Panc1 (cell line): ENCODE results near the gene ZNF180. TPM values are rescaled to one million over a fixed set of nuclear protein-coding genes. Genes with fewer than 3 reads are reported as not detected.

Experiments
- ATAC-seq: fragments of 200-7000 bp; cut with Tn5 transposase; 2 replicates; pipeline ENCODE4 v1.9.1; 2020; ENCODE audit warnings: mild to moderate bottlenecking, moderate library complexity
- BruUV-seq: library from RNA; stranded (reverse); fragments of 400-500 nt; replicated peaks from 2 replicates; lab custom pipeline; 2021; lab: Mats Ljungman, UMichigan
- CTCF ChIA-PET: fragments of 300-600 bp; sonication (Branson Sonifier 250); formaldehyde crosslinking; loops from one replicate; lab custom pipeline; 2022; ENCODE audit warnings: antibody characterized with exemption; lab: Charles Lee
- POLR2A ChIA-PET: fragments of 300-600 bp; sonication (Branson Sonifier 250); formaldehyde crosslinking; loops from one replicate; lab custom pipeline; 2022; ENCODE audit warnings: antibody characterized with exemption; lab: Charles Lee
- DNase-seq: peaks from one replicate; pipeline ENCODE4 v3.0.0-alpha.2; 2010; ENCODE audit warnings: low read depth, low spot score
- H3K27ac ChIP-seq: 2 replicates; pipeline ENCODE4 v1.5.1; 2011; ENCODE audit warnings: mild to moderate bottlenecking, low read length, inconsistent platforms
- H3K27me3 ChIP-seq: fragments of 200-500 bp; sonication (Bioruptor generic); 2 replicates; pipeline ENCODE4 v1.6.0; 2014; ENCODE audit warnings: low read length, inconsistent platforms; ENCODE audit not compliant: control insufficient read depth, insufficient read depth
- H3K36me3 ChIP-seq: fragments of 200-500 bp; sonication (Bioruptor generic); 2 replicates; pipeline ENCODE4 v1.5.1; 2014; ENCODE audit warnings: inconsistent platforms, mild to moderate bottlenecking, low read length, moderate library complexity; ENCODE audit not compliant: control insufficient read depth, insufficient read depth
- H3K4me1 ChIP-seq: 2 replicates; pipeline ENCODE4 v1.5.1; 2011; ENCODE audit warnings: inconsistent platforms, mild to moderate bottlenecking, low read length, moderate library complexity; ENCODE audit not compliant: control insufficient read depth, insufficient read depth
- H3K4me3 ChIP-seq, 2 experiments: 2 replicates each; pipeline ENCODE4 v1.5.1; 2011 to 2012; ENCODE audit warnings: low read depth in 2 of 2, low read length in 2 of 2, mild to moderate bottlenecking in 2 of 2, inconsistent platforms in 1 of 2, moderate library complexity in 1 of 2
- H3K9me3 ChIP-seq: fragments of 200-500 bp; sonication (Bioruptor generic); 2 replicates; pipeline ENCODE4 v1.5.1; 2014; ENCODE audit warnings: low read depth, mild to moderate bottlenecking, inconsistent platforms, low read length, moderate library complexity; ENCODE audit not compliant: control insufficient read depth, insufficient read depth
- POLR2AphosphoS5 ChIP-seq: IDR thresholded peaks from 2 replicates; pipeline ENCODE4 v1.6.1; 2012; ENCODE audit warnings: mild to moderate bottlenecking, low read depth, low read length, moderate library complexity
- SIN3A ChIP-seq: IDR thresholded peaks from 2 replicates; pipeline ENCODE4 v1.6.1; 2012; ENCODE audit warnings: low read depth, mild to moderate bottlenecking, low read length, moderate library complexity, borderline replicate concordance; ENCODE audit not compliant: insufficient read depth
- TCF7L2 ChIP-seq: IDR thresholded peaks from 2 replicates; pipeline ENCODE4 v1.6.1; 2011; ENCODE audit warnings: mild to moderate bottlenecking, low read depth, low read length, inconsistent platforms
- in situ Hi-C: cut with HindIII; loops from 2 replicates; pipeline ENCODE4 v1.10.0; 2016; ENCODE audit warnings: low sequenced_read_pairs, low pct_unique_long_range_greater_than_20kb
- intact Hi-C: fragments of 100-400 bp; cut with micrococcal nuclease; formaldehyde crosslinking; loops from one replicate; pipeline ENCODE4 v1.10.0; 2022; ENCODE audit not compliant: unreplicated experiment
- total RNA-seq: library from RNA; stranded (reverse); gene quantifications from one replicate; pipeline ENCODE4 v1.2.1, GENCODE V29; 2021; ENCODE audit not compliant: unreplicated experiment
- TF ChIP-seq, protein P1 (sequence below), 2 experiments: IDR thresholded peaks; 2 replicates each; pipeline ENCODE4 v1.6.1; 2011 to 2012; ENCODE audit warnings: low read depth in 2 of 2, control low read depth in 1 of 2, low read length in 1 of 2, mild to moderate bottlenecking in 1 of 2, moderate library complexity in 1 of 2; ENCODE audit not compliant: insufficient read depth in 1 of 2
- TF ChIP-seq, protein P2 (sequence below): fragments of 450-650 bp; IDR thresholded peaks from 2 replicates; pipeline ENCODE4 v1.5.1; 2017; ENCODE audit warnings: mild to moderate bottlenecking

Gene ZNF180
- total RNA-seq, 1 experiment from 2014 or later = 6.7 TPM

DNA sequence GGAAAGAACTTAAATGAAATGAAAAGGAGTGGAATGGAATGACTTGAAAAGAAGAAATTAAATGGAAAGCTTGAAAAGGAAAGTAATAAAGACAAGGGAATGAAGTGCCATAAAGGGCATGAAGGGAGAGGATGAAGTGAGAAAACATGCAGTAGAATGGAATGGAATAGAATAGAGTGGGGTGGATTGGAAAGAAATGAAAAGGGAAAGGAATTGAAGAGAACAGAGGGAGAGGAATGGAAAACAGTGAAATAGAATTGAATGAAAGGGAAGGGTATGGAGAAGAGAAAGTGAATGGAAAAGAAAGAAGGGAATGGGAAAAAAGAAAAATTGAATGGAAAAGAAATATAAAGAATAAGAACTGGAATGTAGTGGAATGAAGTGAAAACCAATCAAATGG, 9.2 kb upstream of the ZNF180 start:
- in situ Hi-C loops = no loop called here
- CTCF ChIA-PET = no interaction called here
- BruUV-seq = no TSS peak

DNA sequence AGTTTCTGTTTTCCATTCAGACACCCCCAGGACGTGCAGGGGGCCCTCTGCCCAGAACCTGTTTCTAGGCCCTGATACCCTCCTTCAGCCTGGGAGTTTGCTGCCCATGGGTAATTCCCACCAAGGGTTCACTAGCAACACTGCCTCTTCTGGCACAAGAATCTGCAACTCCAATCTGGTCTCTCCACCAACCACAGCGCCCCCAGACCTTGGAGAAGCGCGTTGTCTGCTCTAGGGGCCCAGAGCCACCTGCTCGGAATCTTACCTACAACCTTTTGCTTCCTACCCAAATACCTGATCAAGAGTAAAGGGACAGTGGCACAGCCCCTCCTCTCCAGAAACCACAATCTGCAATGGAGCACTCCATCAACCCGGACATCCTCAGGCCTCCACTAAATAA, 763 bp downstream of the ZNF180 start:
- TSS peak; percentile 71 for BruUV-seq
- POLR2A ChIA-PET = no interaction called here
- DNase-seq = no peak

More for the DNA sequence above, 9.2 kb upstream of the ZNF180 start:
- no peaks in the 10 kb centered on the region for H3K4me1 ChIP-seq
- intact Hi-C loops = no loop called here
- H3K4me3 ChIP-seq = no peak overlapping the region
- H3K36me3 ChIP-seq = no peaks in the 10 kb centered on the region
- no peak for DNase-seq
- POLR2A ChIA-PET = no interaction called here
- H3K9me3 ChIP-seq = no peaks in the 10 kb centered on the region
- TF ChIP-seq, protein P1, sequence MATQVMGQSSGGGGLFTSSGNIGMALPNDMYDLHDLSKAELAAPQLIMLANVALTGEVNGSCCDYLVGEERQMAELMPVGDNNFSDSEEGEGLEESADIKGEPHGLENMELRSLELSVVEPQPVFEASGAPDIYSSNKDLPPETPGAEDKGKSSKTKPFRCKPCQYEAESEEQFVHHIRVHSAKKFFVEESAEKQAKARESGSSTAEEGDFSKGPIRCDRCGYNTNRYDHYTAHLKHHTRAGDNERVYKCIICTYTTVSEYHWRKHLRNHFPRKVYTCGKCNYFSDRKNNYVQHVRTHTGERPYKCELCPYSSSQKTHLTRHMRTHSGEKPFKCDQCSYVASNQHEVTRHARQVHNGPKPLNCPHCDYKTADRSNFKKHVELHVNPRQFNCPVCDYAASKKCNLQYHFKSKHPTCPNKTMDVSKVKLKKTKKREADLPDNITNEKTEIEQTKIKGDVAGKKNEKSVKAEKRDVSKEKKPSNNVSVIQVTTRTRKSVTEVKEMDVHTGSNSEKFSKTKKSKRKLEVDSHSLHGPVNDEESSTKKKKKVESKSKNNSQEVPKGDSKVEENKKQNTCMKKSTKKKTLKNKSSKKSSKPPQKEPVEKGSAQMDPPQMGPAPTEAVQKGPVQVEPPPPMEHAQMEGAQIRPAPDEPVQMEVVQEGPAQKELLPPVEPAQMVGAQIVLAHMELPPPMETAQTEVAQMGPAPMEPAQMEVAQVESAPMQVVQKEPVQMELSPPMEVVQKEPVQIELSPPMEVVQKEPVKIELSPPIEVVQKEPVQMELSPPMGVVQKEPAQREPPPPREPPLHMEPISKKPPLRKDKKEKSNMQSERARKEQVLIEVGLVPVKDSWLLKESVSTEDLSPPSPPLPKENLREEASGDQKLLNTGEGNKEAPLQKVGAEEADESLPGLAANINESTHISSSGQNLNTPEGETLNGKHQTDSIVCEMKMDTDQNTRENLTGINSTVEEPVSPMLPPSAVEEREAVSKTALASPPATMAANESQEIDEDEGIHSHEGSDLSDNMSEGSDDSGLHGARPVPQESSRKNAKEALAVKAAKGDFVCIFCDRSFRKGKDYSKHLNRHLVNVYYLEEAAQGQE (IDR thresholded peaks at IDR 0.05; ENCODE audit: insufficient read depth in 1 of 2, low read depth in 2 of 2, low read length in 1 of 2) = no peak
- TF ChIP-seq, protein P2, sequence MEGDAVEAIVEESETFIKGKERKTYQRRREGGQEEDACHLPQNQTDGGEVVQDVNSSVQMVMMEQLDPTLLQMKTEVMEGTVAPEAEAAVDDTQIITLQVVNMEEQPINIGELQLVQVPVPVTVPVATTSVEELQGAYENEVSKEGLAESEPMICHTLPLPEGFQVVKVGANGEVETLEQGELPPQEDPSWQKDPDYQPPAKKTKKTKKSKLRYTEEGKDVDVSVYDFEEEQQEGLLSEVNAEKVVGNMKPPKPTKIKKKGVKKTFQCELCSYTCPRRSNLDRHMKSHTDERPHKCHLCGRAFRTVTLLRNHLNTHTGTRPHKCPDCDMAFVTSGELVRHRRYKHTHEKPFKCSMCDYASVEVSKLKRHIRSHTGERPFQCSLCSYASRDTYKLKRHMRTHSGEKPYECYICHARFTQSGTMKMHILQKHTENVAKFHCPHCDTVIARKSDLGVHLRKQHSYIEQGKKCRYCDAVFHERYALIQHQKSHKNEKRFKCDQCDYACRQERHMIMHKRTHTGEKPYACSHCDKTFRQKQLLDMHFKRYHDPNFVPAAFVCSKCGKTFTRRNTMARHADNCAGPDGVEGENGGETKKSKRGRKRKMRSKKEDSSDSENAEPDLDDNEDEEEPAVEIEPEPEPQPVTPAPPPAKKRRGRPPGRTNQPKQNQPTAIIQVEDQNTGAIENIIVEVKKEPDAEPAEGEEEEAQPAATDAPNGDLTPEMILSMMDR = no peak
- no peak for TF ChIP-seq POLR2AphosphoS5
- no peak for TF ChIP-seq TCF7L2
- no peak for ATAC-seq
- no peak overlapping the region for H3K27ac ChIP-seq
- H3K27me3 ChIP-seq = no peaks in the 10 kb centered on the region; the same call in 1 of the 2 replicates

More for the DNA sequence above, 763 bp downstream of the ZNF180 start:
- H3K9me3 ChIP-seq = peaks cover 14% of the 10 kb centered on the region
- in situ Hi-C loops (no loop called here), intact Hi-C loops (no loop called here)
- no peak for ATAC-seq
- TF ChIP-seq TCF7L2 (no peak), POLR2AphosphoS5 (no peak), SIN3A (no peak)
- TF ChIP-seq, protein P1 (IDR thresholded peaks at IDR 0.05; ENCODE audit: insufficient read depth in 1 of 2, low read depth in 2 of 2, low read length in 1 of 2) = no peak
- TF ChIP-seq, protein P2 = no peak
- peak overlapping the region; percentile 83 for H3K27ac ChIP-seq
- no peaks in the 10 kb centered on the region for H3K27me3 ChIP-seq
- CTCF ChIA-PET = no interaction called here
- H3K36me3 ChIP-seq = peaks cover 1% of the 10 kb centered on the region; the same call in 1 of the 2 replicates
- H3K4me3 ChIP-seq = peak overlapping the region; percentile 70 to 78
- no peaks in the 10 kb centered on the region for H3K4me1 ChIP-seq
